DND-41 (cell line): ENCODE data around the gene NUTF2.

ENCODE experiments used
- ATAC-seq: fragments of 200-7000 bp; cut with Tn5 transposase; 3 replicates; pipeline ENCODE4 v1.9.1; 2021; ENCODE audit warnings: low read depth; ENCODE audit not compliant: insufficient read depth
- DNase-seq: peaks from one replicate; pipeline ENCODE4 v3.0.0-alpha.2; 2020
- H2AFZ ChIP-seq: 2 replicates; pipeline ENCODE4 v1.6.0; 2012; ENCODE audit warnings: low read depth, low read length
- H3K27ac ChIP-seq: 2 replicates; pipeline ENCODE4 v1.5.1; 2012; ENCODE audit warnings: low read length, inconsistent platforms
- H3K27me3 ChIP-seq: fragments of 200-600 bp; sonication (generic); 2 replicates; pipeline ENCODE4 v1.6.0; 2012; ENCODE audit warnings: low read length, mild to moderate bottlenecking, inconsistent platforms; ENCODE audit not compliant: insufficient read depth, poor library complexity
- H3K36me3 ChIP-seq: 2 replicates; pipeline ENCODE4 v1.5.1; 2012; ENCODE audit warnings: low read length, inconsistent platforms; ENCODE audit not compliant: insufficient read depth
- H3K4me1 ChIP-seq: 2 replicates; pipeline ENCODE4 v1.5.1; 2012; ENCODE audit warnings: mild to moderate bottlenecking, low read length; ENCODE audit not compliant: insufficient read depth
- H3K4me2 ChIP-seq: 2 replicates; pipeline ENCODE4 v1.6.0; 2012; ENCODE audit warnings: mild to moderate bottlenecking, moderate library complexity, low read length, inconsistent platforms; ENCODE audit not compliant: insufficient read depth
- H3K4me3 ChIP-seq, 2 experiments: fragments of 200-600 bp in 1 of 2; shearing (Covaris generic) in 1 of 2; 2 replicates each; pipeline ENCODE4 v1.5.1; 2012 to 2016; ENCODE audit warnings: inconsistent platforms in 2 of 2, low read length in 2 of 2, mild to moderate bottlenecking in 2 of 2, low read depth in 1 of 2, moderate library complexity in 1 of 2
- H3K79me2 ChIP-seq: 2 replicates; pipeline ENCODE4 v1.6.0; 2012; ENCODE audit warnings: low read length, inconsistent platforms; ENCODE audit not compliant: insufficient read depth
- H3K9ac ChIP-seq: 2 replicates; pipeline ENCODE4 v1.6.0; 2012; ENCODE audit warnings: low read depth, mild to moderate bottlenecking, inconsistent platforms, low read length, moderate library complexity
- H3K9me3 ChIP-seq: 2 replicates; pipeline ENCODE4 v1.5.1; 2012; ENCODE audit warnings: low read length, moderate library complexity, mild to moderate bottlenecking, inconsistent platforms; ENCODE audit not compliant: insufficient read depth, severe bottlenecking
- H4K20me1 ChIP-seq: 2 replicates; pipeline ENCODE4 v1.6.0; 2012; ENCODE audit warnings: low read length; ENCODE audit not compliant: insufficient read depth
- CTCF ChIP-seq: IDR thresholded peaks from 2 replicates; pipeline ENCODE4 v1.5.1; 2012; ENCODE audit warnings: borderline replicate concordance, low read length, moderate library complexity, mild to moderate bottlenecking; ENCODE audit not compliant: poor library complexity, severe bottlenecking; ENCODE audit errors: extremely low read depth
- EZH2 ChIP-seq: IDR thresholded peaks from 3 replicates; pipeline ENCODE4 v1.6.1; 2012; ENCODE audit warnings: borderline replicate concordance, low read depth, mild to moderate bottlenecking, moderate library complexity, low read length, inconsistent platforms; ENCODE audit not compliant: severe bottlenecking

NUTF2 gene

GRCh38 chr16:67878232-67878631 lies 31.5 kb downstream of the NUTF2 start:
- Histone ChIP-seq H3K36me3 (peaks cover 89% of the 10 kb centered on the region), H2AFZ (no peak overlapping the region), H3K4me1 (peaks cover 25% of the 10 kb centered on the region), H3K27me3 (no peaks in the 10 kb centered on the region), H3K9ac (no peak overlapping the region), H3K27ac (no peak overlapping the region), H4K20me1 (peaks cover 60% of the 10 kb centered on the region), H3K4me3 (no peak overlapping the region), H3K4me2 (no peak overlapping the region), H3K79me2 (peaks cover 41% of the 10 kb centered on the region), H3K9me3 (no peaks in the 10 kb centered on the region)
- DNase-seq (no peak), ATAC-seq (no peak)
- TF ChIP-seq CTCF: no peak
- no peak for TF ChIP-seq EZH2

- Histone ChIP-seq H3K27me3 (no peaks in the 10 kb centered on the region), H3K4me3 (no peak overlapping the region), H3K9me3 (no peaks in the 10 kb centered on the region), H3K79me2 (peaks cover 35% of the 10 kb centered on the region), H3K4me1 (peaks cover 22% of the 10 kb centered on the region), H3K27ac (no peak overlapping the region), H4K20me1 (peaks cover 62% of the 10 kb centered on the region), H3K36me3 (peaks cover 96% of the 10 kb centered on the region), H2AFZ (no peak overlapping the region), H3K9ac (no peak overlapping the region), H3K4me2 (no peak overlapping the region)
- ATAC-seq: no peak
- DNase-seq: no peak
- TF ChIP-seq CTCF: no peak
- no peak for TF ChIP-seq EZH2
Measured at GRCh38 chr16:67878846-67879245, 32.1 kb downstream of the NUTF2 start.

- H3K4me2 ChIP-seq: no peak overlapping the region
- no peak overlapping the region for H3K27ac ChIP-seq
- no peaks in the 10 kb centered on the region for H3K9me3 ChIP-seq
- H3K4me1 ChIP-seq: peaks cover 16% of the 10 kb centered on the region
- no peaks in the 10 kb centered on the region for H3K27me3 ChIP-seq
- no peak for TF ChIP-seq EZH2
- no peak for TF ChIP-seq CTCF
- H2AFZ ChIP-seq: no peak overlapping the region
- no peak for DNase-seq
- no peak overlapping the region for H3K4me3 ChIP-seq
- peaks cover 29% of the 10 kb centered on the region for H3K79me2 ChIP-seq
- no peak for ATAC-seq
- peaks cover 62% of the 10 kb centered on the region for H4K20me1 ChIP-seq
- peaks cover 100% of the 10 kb centered on the region for H3K36me3 ChIP-seq
- H3K9ac ChIP-seq: no peak overlapping the region
Measured at GRCh38 chr16:67879462-67879861, 32.7 kb downstream of the NUTF2 start.

GRCh38 chr16:67879936-67880335 lies 33.2 kb downstream of the NUTF2 start:
- TF ChIP-seq EZH2: no peak
- Histone ChIP-seq H3K4me3 (no peak overlapping the region), H2AFZ (no peak overlapping the region), H3K27me3 (no peaks in the 10 kb centered on the region), H3K9me3 (no peaks in the 10 kb centered on the region), H3K9ac (no peak overlapping the region), H3K79me2 (peaks cover 24% of the 10 kb centered on the region), H3K4me2 (no peak overlapping the region), H3K27ac (no peak overlapping the region), H3K36me3 (peaks cover 100% of the 10 kb centered on the region), H4K20me1 (peaks cover 60% of the 10 kb centered on the region), H3K4me1 (peaks cover 11% of the 10 kb centered on the region)
- ATAC-seq: no peak
- no peak for DNase-seq
